RWPE2 (cell line): Measurements from ENCODE around the gene UMODL1.

Experiments
- ATAC-seq: fragments of 200-7000 bp; cut with Tn5 transposase; 3 replicates; pipeline ENCODE4 v1.9.1; 2021; ENCODE audit warnings: low read depth
- DNase-seq: peaks from one replicate; pipeline ENCODE4 v3.0.0-alpha.2; 2020; ENCODE audit warnings: low spot score
- H3K27ac ChIP-seq: fragments of 450-650 bp; 2 replicates; pipeline ENCODE4 v1.5.1; 2017; ENCODE audit warnings: mild to moderate bottlenecking; ENCODE audit not compliant: poor library complexity, severe bottlenecking
- H3K27me3 ChIP-seq: fragments of 250-450 bp; sonication (Bioruptor Pico); 2 replicates; pipeline ENCODE4 v1.5.1; 2021; ENCODE audit warnings: mild to moderate bottlenecking, moderate library complexity; ENCODE audit not compliant: insufficient read depth, poor library complexity, severe bottlenecking
- H3K36me3 ChIP-seq: fragments of 250-450 bp; sonication (Bioruptor Pico); 2 replicates; pipeline ENCODE4 v1.5.1; 2020; ENCODE audit warnings: low read depth, mild to moderate bottlenecking, moderate library complexity
- H3K4me1 ChIP-seq: fragments of 250-450 bp; sonication (Bioruptor Pico); 2 replicates; pipeline ENCODE4 v1.5.1; 2021; ENCODE audit warnings: mild to moderate bottlenecking, moderate library complexity; ENCODE audit not compliant: insufficient read depth, poor library complexity, severe bottlenecking
- H3K4me3 ChIP-seq: fragments of 250-450 bp; sonication (Bioruptor Pico); 2 replicates; pipeline ENCODE4 v1.5.1; 2021; ENCODE audit warnings: mild to moderate bottlenecking, moderate library complexity; ENCODE audit not compliant: severe bottlenecking
- H3K9me3 ChIP-seq: fragments of 250-450 bp; sonication (Bioruptor Pico); 2 replicates; pipeline ENCODE4 v1.5.1; 2021; ENCODE audit warnings: mild to moderate bottlenecking, moderate library complexity; ENCODE audit not compliant: severe bottlenecking
- TF ChIP-seq, protein P1 (sequence below): fragments of 450-650 bp; IDR thresholded peaks from one replicate; pipeline ENCODE4 v1.5.1; 2017; ENCODE audit warnings: mild to moderate bottlenecking, moderate library complexity; ENCODE audit not compliant: poor library complexity, severe bottlenecking

UMODL1 gene

DNA sequence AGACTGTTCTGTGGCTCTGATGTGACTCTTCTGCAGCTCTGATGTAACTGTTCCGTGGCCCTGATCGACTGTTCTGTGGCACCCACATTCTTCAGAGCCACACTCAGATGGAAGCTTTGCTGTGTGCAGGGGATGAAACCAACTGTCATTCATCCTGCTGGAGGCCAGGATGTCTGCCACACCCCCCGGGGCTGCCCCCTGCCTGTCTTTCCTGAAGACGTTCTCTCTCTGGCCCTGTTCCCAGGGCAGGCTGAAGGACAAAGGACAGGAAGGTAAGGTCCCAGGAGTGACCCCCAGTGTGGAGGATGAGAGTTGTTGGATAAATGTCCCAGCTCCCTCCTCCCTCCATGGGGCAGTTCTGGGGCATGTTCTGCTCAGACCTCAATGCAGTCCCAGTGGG lies 29.4 kb upstream of the UMODL1 start:
- Histone ChIP-seq H3K4me3 (no peak overlapping the region), H3K27me3 (no peaks in the 10 kb centered on the region), H3K27ac (no peak overlapping the region), H3K4me1 (peaks cover 14% of the 10 kb centered on the region), H3K36me3 (no peaks in the 10 kb centered on the region), H3K9me3 (no peaks in the 10 kb centered on the region)
- ATAC-seq: no peak
- DNase-seq: no peak
- TF ChIP-seq, protein P1, sequence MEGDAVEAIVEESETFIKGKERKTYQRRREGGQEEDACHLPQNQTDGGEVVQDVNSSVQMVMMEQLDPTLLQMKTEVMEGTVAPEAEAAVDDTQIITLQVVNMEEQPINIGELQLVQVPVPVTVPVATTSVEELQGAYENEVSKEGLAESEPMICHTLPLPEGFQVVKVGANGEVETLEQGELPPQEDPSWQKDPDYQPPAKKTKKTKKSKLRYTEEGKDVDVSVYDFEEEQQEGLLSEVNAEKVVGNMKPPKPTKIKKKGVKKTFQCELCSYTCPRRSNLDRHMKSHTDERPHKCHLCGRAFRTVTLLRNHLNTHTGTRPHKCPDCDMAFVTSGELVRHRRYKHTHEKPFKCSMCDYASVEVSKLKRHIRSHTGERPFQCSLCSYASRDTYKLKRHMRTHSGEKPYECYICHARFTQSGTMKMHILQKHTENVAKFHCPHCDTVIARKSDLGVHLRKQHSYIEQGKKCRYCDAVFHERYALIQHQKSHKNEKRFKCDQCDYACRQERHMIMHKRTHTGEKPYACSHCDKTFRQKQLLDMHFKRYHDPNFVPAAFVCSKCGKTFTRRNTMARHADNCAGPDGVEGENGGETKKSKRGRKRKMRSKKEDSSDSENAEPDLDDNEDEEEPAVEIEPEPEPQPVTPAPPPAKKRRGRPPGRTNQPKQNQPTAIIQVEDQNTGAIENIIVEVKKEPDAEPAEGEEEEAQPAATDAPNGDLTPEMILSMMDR: no peak

DNA sequence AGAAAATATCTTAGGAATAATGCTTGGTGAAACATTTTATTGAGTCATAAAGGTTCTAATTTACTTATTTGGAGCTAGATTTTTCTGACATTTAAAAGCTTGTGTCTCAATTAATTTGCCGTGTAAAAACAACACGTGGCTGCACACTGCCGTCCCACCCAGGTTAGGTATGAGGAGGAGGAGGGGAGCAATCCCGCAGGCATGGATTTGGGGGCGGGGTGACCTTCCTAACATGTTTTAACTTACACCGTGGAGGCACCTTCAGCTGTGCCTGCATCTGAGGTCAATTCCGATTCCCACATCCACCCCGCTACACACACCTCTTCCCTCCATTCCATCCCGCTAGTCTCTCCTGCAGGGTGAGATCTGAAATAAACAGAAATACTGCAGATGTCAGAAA lies 28.5 kb upstream of the UMODL1 start:
- Histone ChIP-seq H3K9me3 (no peaks in the 10 kb centered on the region), H3K36me3 (no peaks in the 10 kb centered on the region), H3K27ac (no peak overlapping the region), H3K4me3 (no peak overlapping the region), H3K27me3 (no peaks in the 10 kb centered on the region), H3K4me1 (peaks cover 14% of the 10 kb centered on the region)
- DNase-seq: no peak
- no peak for ATAC-seq
- TF ChIP-seq, protein P1: no peak

DNA sequence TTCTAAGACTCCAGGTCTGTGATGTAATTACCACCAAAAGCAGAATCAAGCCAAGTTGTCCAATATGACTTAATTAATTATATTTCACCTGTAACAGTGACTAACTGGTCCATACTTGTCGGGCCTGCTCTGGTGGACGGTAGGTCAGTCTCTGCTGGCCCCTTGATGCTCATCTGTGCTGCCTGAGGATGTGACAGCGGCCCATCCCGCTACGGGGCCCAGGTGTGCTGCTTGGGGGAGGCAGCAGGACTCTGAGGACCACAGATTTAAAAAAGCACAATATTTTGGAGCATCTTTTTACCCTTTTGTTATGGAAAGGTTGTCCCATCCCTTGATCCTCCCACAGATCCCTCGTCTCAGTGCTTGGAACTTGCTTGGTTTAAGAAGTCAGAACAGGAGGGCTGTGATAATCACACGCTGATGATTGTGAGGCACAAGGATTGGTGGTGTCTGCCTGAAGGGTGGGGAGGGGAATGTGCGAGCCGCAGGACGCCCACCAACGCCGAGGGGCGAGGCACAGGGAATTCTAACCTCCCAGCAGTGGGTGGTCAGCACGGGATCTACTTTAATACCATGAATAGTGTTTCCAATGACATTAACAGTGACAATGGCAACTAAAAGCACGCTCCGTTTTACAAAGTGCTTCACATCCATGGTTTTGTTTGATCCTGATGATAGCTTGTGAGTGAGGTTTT lies 27.8 kb upstream of the UMODL1 start:
- peaks cover 14% of the 10 kb centered on the region for H3K4me1 ChIP-seq
- no peak overlapping the region for H3K4me3 ChIP-seq
- no peak for ATAC-seq
- no peaks in the 10 kb centered on the region for H3K36me3 ChIP-seq
- no peak overlapping the region for H3K27ac ChIP-seq
- TF ChIP-seq, protein P1: no peak
- no peaks in the 10 kb centered on the region for H3K9me3 ChIP-seq
- no peaks in the 10 kb centered on the region for H3K27me3 ChIP-seq
- DNase-seq: no peak

DNA sequence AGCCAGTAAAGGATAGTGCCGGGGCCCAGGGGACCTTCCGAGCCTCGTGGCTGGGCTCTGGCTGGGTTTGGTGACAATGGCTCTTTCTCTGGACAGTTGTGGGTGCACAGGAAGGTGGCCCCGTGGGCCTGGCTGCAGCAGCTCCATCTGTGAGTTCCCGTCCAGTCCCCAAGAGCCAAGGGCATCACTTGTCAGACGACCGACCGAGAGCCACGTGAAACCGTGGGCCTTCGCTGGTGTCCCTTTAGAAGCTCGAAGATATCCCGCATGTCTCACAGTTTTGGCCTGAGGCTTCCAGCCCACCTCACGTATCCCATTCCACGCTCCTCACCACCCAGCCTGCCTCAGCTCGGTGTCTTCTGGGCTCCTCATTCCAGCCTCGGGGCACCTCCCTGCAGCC lies 27.2 kb upstream of the UMODL1 start:
- H3K4me1 ChIP-seq: peaks cover 14% of the 10 kb centered on the region
- no peak overlapping the region for H3K4me3 ChIP-seq
- no peaks in the 10 kb centered on the region for H3K27me3 ChIP-seq
- H3K27ac ChIP-seq: no peak overlapping the region
- TF ChIP-seq, protein P1: no peak
- ATAC-seq (no peak), DNase-seq (no peak)
- H3K36me3 ChIP-seq: no peaks in the 10 kb centered on the region
- H3K9me3 ChIP-seq: no peaks in the 10 kb centered on the region

DNA sequence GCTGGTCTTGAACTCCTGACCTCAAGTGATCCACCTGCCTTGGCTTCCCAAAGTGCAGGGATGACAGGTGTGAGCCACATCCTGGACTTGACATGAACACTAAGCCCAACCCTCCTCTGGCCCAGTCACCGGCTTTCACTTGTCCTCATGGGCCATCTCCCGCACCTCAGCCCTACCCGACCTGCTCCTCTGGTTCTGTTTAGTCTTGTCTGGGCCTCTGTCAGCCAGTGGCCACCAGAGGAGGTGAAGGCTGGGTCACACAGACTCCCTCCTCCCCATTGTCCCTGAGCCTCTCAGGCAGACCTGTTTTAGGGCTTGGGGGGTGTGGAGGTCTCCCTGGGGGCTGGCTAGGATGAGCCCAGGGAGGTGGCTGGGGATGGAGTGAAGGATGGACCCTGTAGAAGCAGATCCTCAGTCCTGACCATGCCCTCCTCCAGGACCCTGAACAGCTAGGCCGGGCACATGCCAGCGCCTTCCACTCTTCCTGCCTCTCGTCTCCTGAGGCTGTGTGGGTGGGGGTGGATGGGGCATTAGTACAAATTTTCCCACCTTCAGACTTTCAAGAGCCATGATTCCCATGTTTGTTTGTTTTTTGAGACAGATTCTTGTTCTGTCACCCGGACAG lies 26.1 kb upstream of the UMODL1 start:
- ATAC-seq: no peak
- TF ChIP-seq, protein P1: no peak
- Histone ChIP-seq H3K27me3 (no peaks in the 10 kb centered on the region), H3K4me1 (peaks cover 10% of the 10 kb centered on the region), H3K36me3 (no peaks in the 10 kb centered on the region), H3K4me3 (no peak overlapping the region), H3K9me3 (no peaks in the 10 kb centered on the region), H3K27ac (no peak overlapping the region)
- DNase-seq: no peak
